GM21737 (cell line): ENCODE results near the gene MFSD6.

Experiments
- ATAC-seq: cut with Tn5 transposase; IDR thresholded peaks from one replicate; pipeline ENCODE4 v1.9.1; 2021; ENCODE audit warnings: mild to moderate bottlenecking, moderate library complexity; ENCODE audit not compliant: unreplicated experiment

The MFSD6 gene

DNA sequence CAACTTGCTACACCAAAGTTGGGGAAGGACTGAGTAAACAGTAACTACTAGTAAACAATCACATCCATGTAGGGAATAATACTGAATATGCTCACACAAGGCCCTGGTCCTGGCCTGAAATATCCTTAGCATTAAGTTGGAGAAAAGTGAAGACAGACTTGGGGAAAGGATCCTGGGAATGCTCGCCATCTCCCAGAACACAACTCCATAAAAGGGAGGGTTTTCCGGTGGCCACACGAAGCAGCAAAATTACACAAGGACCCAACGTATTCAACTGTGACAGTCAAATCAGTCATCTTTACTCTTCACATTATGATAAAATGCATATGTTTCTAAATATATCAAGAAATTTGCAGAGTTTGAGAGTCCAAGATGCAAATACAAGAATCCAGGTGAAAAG lies 119.1 kb downstream of the MFSD6 start:
- no peak for ATAC-seq

- no peak for ATAC-seq
Measured at GRCh38 chr2:190527918-190528317, 119.8 kb downstream of the MFSD6 start.

DNA sequence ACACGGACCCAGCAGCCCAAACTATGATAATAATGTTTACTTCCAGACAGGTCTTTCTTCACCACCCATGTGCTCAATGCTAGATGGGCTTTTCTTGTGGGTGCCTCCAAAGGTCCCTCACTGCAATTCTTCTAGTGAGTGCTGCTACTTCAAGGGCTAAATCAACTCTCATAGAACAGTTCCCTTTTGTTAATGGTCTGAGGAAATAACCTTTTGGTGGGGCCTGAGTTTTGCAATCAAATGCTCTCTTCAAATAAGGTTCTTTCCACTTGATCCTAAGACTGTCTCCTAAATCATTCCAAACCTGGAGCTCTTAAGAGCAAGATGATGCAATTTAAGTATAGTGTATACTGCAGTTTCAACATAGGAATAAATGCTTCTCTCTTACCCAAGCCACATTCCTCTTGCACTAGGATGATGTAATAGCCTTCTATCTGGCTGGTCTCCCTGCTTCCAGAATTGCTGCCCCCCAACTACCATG lies 120.4 kb downstream of the MFSD6 start:
- no peak for ATAC-seq

DNA sequence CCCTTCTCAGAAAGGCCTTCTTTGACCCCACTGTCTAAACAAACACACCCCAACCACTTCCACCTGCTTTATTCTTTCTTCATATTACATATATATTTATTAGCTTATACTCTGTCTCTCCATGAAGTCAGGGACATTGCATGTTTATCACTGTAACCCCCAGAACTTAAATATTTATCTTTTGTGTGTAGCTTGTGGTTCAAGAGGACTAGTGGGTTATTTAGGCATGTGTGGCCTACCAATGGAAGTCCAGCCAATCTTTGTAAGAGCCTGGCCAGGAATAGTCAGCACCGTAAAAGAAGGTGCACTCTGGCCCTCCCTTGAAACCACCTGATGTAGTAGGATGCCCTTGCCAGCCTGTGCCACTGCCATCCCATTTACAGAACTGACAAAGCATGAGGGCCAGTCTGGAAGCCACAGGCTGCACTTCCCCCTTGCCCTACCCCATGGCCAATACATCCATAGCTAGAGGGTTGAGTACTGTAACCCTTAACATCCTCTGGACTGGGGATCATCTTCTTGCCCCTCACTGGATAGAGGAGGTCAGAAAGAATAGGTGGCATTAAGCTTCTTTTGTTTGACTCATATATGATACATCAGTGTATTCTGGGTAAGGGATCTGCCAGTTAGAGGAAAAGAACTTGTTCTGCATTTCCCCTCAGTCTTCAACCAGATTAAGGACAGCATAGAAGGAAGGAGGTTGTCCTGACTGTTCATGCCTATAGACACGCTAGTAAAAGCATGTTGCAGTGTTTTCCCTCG lies 121.5 kb downstream of the MFSD6 start:
- ATAC-seq, result no peak

- no peak for ATAC-seq
Measured at GRCh38 chr2:190530248-190530900, 122.2 kb downstream of the MFSD6 start.

GRCh38 chr2:190532581-190532980 lies 124.4 kb downstream of the MFSD6 start:
- no peak for ATAC-seq

DNA sequence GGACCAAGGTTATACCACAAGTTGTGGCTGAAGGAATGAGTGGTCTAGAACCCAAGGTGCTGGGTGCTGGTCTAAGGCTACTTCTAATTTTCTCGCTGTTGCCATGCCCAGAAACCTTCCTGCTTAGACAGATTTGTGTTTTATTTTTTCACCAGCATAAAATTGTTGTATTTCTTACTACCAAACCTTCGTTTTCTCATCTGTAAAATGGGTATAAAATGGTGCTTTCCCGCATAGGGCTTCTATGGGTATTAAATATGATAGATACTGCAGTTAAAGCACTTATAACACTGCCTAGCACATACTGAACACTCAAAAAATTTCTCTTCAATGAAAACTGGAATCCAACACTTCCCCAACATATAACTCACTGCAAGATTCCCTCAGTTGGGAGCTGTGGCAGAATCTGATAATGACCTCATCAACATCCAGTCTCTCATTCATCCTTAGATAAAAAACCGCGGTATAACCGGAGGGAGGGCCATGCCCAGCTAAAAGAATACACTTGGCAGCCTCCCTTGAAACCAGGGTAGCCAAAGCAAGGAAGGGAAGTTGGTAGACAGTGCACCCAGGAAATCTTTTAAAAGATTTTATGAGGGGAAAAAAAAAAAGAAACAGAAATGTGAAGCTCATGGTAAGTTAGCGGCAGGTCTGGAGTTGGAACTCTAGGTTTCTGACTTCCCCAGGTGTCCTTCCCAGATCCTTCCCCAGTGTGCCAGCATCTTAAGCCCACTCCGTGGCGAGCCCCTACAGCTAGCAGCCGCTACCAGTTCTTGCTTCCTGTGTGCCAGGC lies 125.2 kb downstream of the MFSD6 start:
- peak; percentile 34 for ATAC-seq

DNA sequence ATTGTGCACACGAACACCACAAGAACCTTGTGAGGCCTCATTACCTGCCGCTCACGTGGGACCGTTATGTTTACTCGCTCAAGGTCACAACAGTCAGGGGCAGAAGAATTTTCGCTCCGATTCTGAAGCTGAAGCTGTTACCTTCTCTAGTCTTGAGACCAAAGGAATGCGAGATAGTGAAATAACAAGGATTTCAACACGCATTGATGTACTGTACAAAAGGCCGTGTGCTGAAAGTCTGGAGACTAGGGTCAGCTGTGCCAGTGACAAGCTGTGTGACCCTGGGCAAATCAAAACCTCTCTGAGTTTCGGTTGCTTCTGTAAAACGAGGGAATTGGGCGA lies 125.8 kb downstream of the MFSD6 start:
- ATAC-seq, result no peak

GRCh38 chr2:190534310-190535120 lies 126.4 kb downstream of the MFSD6 start, which contains the start of gene NEMP2:
NEMP2 (minus strand) TSS chr2:190534722; CDS start chr2:190534655, 67 bp downstream.
- ATAC-seq, result peak; percentile 65

- no peak for ATAC-seq
Measured at GRCh38 chr2:190535121-190535439, 126.9 kb downstream of the MFSD6 start.

DNA sequence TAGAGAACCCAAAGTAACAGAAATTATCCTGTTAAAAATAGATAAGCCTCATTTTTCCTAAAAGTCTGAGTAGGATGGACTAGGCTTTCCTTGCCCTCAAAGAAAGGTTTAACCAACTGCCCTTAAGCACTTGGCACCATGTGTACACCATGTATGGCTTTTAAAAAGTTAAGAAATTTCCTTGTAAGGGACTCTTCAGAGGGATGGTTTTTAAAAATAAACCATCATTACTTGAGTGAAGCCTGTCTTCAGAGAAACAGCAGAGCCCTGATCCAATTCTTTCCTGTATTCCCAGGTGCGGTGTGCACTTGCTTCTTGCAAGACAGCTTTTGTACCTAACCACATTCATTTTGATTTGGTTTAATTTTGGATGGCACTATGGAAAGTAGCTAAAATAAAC lies 127.4 kb downstream of the MFSD6 start:
- no peak for ATAC-seq

GRCh38 chr2:190537765-190538164 lies 129.6 kb downstream of the MFSD6 start:
- ATAC-seq, result no peak

DNA sequence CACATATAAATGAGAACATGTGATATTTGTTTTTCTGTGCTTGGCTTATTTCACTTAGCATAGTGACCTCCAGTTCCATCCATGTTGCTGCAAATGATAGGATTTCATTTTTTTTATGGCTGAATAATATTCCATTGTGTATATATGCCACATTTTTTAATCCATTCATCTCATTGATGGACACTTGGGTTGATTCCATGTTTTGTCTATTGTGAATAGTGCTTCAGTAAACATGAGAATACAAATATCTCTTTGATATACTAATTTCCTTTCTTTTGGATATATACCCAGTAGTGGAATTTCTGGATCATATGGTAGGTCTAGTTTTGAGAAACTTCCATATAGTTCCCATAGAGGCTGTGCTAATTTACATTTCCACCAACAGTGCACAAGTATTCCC lies 130.0 kb downstream of the MFSD6 start:
- no peak for ATAC-seq

DNA sequence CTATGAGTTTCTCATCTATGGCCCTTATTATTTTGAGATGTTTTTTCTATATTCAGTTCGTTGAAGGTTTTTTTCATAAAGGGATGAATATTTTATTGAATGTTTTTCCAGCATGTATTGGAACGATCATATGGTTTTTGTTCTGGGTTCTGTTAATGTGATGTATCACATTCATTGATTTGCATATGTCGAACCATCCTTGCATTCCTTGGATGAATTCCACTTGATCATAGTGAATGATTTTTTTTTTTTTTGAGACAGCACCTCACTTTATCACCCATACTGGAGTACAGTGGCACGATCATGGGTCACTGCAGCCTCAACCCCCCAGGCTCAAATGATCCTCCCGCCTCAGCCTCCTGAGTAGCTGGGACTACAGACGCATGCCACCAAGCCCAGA lies 131.9 kb downstream of the MFSD6 start:
- ATAC-seq, result no peak

- no peak for ATAC-seq
Measured at GRCh38 chr2:190545093-190545492, 136.9 kb downstream of the MFSD6 start.

GRCh38 chr2:190545555-190546385 lies 137.6 kb downstream of the MFSD6 start:
- ATAC-seq, result no peak

GRCh38 chr2:190546734-190547133 lies 138.6 kb downstream of the MFSD6 start:
- ATAC-seq, result no peak

DNA sequence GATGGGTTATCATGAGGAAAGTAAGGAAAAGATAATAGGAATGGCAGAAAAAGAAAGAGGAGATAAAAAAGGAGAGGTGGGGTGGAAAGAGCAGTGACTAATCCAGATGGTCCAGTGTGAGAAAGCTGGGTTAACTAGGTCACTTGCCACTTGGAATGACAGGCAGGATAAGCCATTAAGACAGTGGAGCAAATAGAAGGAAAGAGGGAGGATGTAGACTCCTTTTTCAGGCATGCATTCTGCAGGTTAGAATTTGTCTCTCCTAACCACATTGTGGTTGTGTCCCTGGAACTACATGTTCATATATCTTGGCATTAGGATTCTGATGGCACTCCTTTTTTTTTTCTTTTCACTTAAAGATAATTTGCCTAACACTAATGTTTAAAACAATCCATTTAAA lies 139.7 kb downstream of the MFSD6 start:
- no peak for ATAC-seq

DNA sequence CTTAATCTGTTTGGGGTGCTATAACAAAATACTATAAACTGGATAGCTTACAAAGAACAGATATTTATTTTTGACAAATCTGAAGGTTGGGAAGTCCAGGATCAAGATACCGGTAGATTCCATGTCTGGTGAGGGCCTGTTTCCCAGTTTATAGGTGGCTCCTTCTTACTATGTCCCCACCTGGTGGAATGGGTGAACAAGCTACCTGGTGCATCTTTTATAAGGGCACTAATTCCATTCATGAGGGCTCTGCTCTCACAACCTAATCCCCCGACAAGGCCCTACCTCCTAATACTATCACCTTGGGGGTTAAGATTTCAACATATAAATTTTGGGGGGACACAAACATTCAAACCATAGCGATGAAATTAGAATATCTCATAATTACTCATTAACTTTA lies 142.0 kb downstream of the MFSD6 start:
- ATAC-seq, result no peak
